WTC11 (cell line): ENCODE measurements around the gene HIP1R. TPM values are rescaled to one million over a fixed set of nuclear protein-coding genes. Genes with fewer than 3 reads are reported as not detected.

Experiments
- ATAC-seq: fragments of 200-7000 bp; cut with Tn5 transposase; 2 replicates; pipeline ENCODE4 v1.10.0; 2021; ENCODE audit warnings: mild to moderate bottlenecking, moderate library complexity
- CTCF ChIA-PET: fragments of 300-600 bp; sonication (Branson Sonifier 250); formaldehyde crosslinking; loops from one replicate; lab custom pipeline; 2021; ENCODE audit warnings: antibody characterized with exemption; lab: Charles Lee
- POLR2A ChIA-PET: fragments of 350-600 bp; sonication (Branson Sonifier 250); formaldehyde crosslinking; loops from one replicate; lab custom pipeline; 2021; ENCODE audit warnings: antibody characterized with exemption; lab: Charles Lee
- DNase-seq: peaks from one replicate; pipeline ENCODE4 v3.0.0; 2021; ENCODE audit warnings: low spot score
- H3K27ac Mint-ChIP-seq: 2 replicates; pipeline ENCODE4 v1.8.0; 2021; ENCODE audit warnings: mixed read lengths
- H3K27me3 Mint-ChIP-seq: 2 replicates; pipeline ENCODE4 v1.8.0; 2021; ENCODE audit warnings: low read depth, mild to moderate bottlenecking, moderate library complexity, mixed read lengths
- H3K36me3 Mint-ChIP-seq: 2 replicates; pipeline ENCODE4 v1.8.0; 2021; ENCODE audit warnings: mixed read lengths
- H3K4me1 Mint-ChIP-seq: 2 replicates; pipeline ENCODE4 v1.8.0; 2022; ENCODE audit warnings: mixed read lengths
- H3K4me3 Mint-ChIP-seq: 2 replicates; pipeline ENCODE4 v1.8.0; 2021; ENCODE audit warnings: mild to moderate bottlenecking, moderate library complexity, mixed read lengths
- H3K9me3 Mint-ChIP-seq: 2 replicates; pipeline ENCODE4 v1.8.0; 2021; ENCODE audit warnings: mixed read lengths
- ATF2 ChIP-seq: sonication (generic); formaldehyde crosslinking; IDR thresholded peaks from 2 replicates; pipeline ENCODE4 v1.8.1; 2022; ENCODE audit warnings: low read depth, missing genetic modification reagents, borderline replicate concordance
- CREB1 ChIP-seq: sonication (generic); formaldehyde crosslinking; IDR thresholded peaks from 2 replicates; pipeline ENCODE4 v1.8.0; 2023; ENCODE audit warnings: mild to moderate bottlenecking, missing genetic modification reagents
- CREM ChIP-seq: sonication (generic); formaldehyde crosslinking; IDR thresholded peaks from 2 replicates; pipeline ENCODE4 v1.8.1; 2022; ENCODE audit warnings: mild to moderate bottlenecking, missing genetic modification reagents, moderate library complexity
- EMX1 ChIP-seq: fragments of 250-450 bp; sonication (Bioruptor Pico); IDR thresholded peaks from 2 replicates; pipeline ENCODE4 v1.8.0; 2021; ENCODE audit warnings: mild to moderate bottlenecking
- GABPB1 ChIP-seq: sonication (generic); formaldehyde crosslinking; IDR thresholded peaks from 2 replicates; pipeline ENCODE4 v1.8.1; 2023; ENCODE audit warnings: mild to moderate bottlenecking, missing genetic modification reagents
- RELA ChIP-seq: sonication (generic); formaldehyde crosslinking; IDR thresholded peaks from 2 replicates; pipeline ENCODE4 v1.8.1; 2022; ENCODE audit warnings: missing genetic modification reagents, mild to moderate bottlenecking, borderline replicate concordance
- TCF7 ChIP-seq: sonication (generic); formaldehyde crosslinking; IDR thresholded peaks from 2 replicates; pipeline ENCODE4 v1.8.0; 2022; ENCODE audit warnings: mild to moderate bottlenecking, low read depth, missing genetic modification reagents, moderate library complexity
- TEAD1 ChIP-seq: sonication (generic); formaldehyde crosslinking; IDR thresholded peaks from 2 replicates; pipeline ENCODE4 v1.8.0; 2022; ENCODE audit warnings: mild to moderate bottlenecking, missing genetic modification reagents
- TEAD4 ChIP-seq: sonication (generic); formaldehyde crosslinking; IDR thresholded peaks from 2 replicates; pipeline ENCODE4 v1.8.0; 2022; ENCODE audit warnings: mild to moderate bottlenecking, missing genetic modification reagents
- ZNF121 ChIP-seq: sonication (generic); formaldehyde crosslinking; IDR thresholded peaks from 2 replicates; pipeline ENCODE4 v1.8.0; 2023; ENCODE audit warnings: missing genetic modification reagents
- ZNF263 ChIP-seq: sonication (generic); formaldehyde crosslinking; IDR thresholded peaks from 2 replicates; pipeline ENCODE4 v1.8.1; 2022; ENCODE audit warnings: low read depth, mild to moderate bottlenecking, moderate library complexity, missing genetic modification reagents
- ZNF396 ChIP-seq: fragments of 250-450 bp; sonication (Bioruptor Pico); IDR thresholded peaks from 2 replicates; pipeline ENCODE4 v1.8.0; 2021; ENCODE audit warnings: mild to moderate bottlenecking, moderate library complexity, borderline replicate concordance
- ZNF532 ChIP-seq: fragments of 250-450 bp; sonication (Bioruptor Pico); IDR thresholded peaks from 2 replicates; pipeline ENCODE4 v1.9.0; 2021; ENCODE audit warnings: mild to moderate bottlenecking, borderline replicate concordance
- total RNA-seq: library from RNA; stranded (reverse); gene quantifications from 3 replicates; pipeline ENCODE4 v1.2.3, GENCODE V29; 2021
- TF ChIP-seq, protein P1 (sequence below): fragments of 250-450 bp; sonication (Bioruptor Pico); conservative IDR thresholded peaks from 2 replicates; pipeline ENCODE4 v1.9.0; 2021; ENCODE audit warnings: mild to moderate bottlenecking
- TF ChIP-seq, protein P2 (sequence below): sonication (generic); formaldehyde crosslinking; IDR thresholded peaks from 2 replicates; pipeline ENCODE4 v1.8.0; 2022; ENCODE audit warnings: missing genetic modification reagents
- TF ChIP-seq, protein P3 (sequence below): sonication (generic); formaldehyde crosslinking; conservative IDR thresholded peaks from 2 replicates; pipeline ENCODE4 v1.8.1; 2023; ENCODE audit warnings: mild to moderate bottlenecking, low read depth, missing genetic modification reagents, moderate library complexity
- TF ChIP-seq, protein P4 (sequence below): sonication (generic); formaldehyde crosslinking; IDR thresholded peaks from 2 replicates; pipeline ENCODE4 v1.8.0; 2023; ENCODE audit warnings: mild to moderate bottlenecking, missing genetic modification reagents

Gene HIP1R
- total RNA-seq, 1 experiment from 2014 or later: 45.2 TPM

DNA sequence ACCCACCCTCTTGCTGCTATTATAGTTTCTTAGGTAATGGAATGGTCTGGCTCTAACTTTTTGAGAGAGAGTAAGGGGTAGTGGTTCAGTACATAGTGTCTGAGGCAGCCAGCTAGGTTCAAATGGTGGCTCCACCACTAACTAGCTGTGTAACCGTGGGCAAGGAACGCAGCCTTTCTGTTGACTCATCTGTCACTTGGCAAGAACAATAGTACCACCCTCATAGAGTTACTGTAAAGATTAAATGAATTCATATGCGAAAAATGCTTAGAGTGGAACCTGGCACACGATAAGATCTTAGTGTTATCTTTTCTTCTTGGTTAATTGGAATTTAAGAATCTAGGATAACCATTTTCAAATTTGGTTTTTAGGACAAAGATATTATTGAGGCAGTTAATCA, 46.9 kb upstream of the HIP1R start:
- ChIA-PET CTCF (no interaction called here), POLR2A (no interaction called here)
- no peak overlapping the region for H3K4me3 Mint-ChIP-seq
- no peaks in the 10 kb centered on the region for H3K36me3 Mint-ChIP-seq
- H3K4me1 Mint-ChIP-seq: peaks cover 3% of the 10 kb centered on the region
- TF ChIP-seq ZNF532 (CRISPR knock-in tag) (no peak), GABPB1 (no peak), CREM (CRISPR knock-in tag) (no peak), EMX1 (CRISPR knock-in tag) (no peak), TCF7 (CRISPR knock-in tag) (no peak), CREB1 (CRISPR knock-in tag) (no peak), ZNF396 (CRISPR knock-in tag) (no peak), ATF2 (CRISPR knock-in tag) (no peak), TEAD1 (CRISPR knock-in tag) (no peak), ZNF263 (no peak), RELA (CRISPR knock-in tag) (no peak)
- TF ChIP-seq, protein P1, sequence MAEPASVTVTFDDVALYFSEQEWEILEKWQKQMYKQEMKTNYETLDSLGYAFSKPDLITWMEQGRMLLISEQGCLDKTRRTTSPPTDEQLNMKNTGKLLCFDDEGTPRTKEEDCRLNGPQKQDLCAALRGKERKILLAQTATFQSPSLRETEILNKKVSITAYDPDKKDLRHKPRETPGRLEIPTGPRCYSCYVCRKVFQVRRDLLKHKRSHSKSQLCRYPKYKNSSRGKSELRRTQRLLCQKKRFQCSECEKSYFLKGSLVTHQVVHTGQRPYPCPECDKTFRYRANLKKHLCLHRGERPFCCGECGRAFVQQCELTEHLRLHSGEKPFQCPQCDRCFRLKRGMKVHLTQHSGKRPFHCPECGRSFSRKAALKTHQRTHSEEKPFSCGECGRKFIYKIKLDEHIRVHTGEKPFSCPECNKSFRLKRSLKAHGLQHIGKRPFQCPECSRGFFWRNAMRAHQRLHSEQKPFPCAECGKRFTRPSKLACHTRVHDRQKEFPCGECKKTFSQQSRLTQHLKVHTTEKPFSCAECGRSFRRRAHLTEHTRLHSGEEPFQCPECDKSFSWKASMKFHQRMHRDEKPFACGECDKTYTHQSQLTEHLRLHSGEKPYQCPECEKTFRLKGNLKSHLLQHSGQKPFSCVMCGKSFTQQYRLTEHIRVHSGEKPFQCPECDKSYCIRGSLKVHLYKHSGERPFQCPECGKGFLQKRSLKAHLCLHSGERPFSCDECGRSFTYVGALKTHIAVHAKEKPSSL (CRISPR knock-in tag): no peak
- no peak for ATAC-seq
- H3K27me3 Mint-ChIP-seq: no peaks in the 10 kb centered on the region
- no peaks in the 10 kb centered on the region for H3K9me3 Mint-ChIP-seq
- no peak overlapping the region for H3K27ac Mint-ChIP-seq
- no peak for DNase-seq

DNA sequence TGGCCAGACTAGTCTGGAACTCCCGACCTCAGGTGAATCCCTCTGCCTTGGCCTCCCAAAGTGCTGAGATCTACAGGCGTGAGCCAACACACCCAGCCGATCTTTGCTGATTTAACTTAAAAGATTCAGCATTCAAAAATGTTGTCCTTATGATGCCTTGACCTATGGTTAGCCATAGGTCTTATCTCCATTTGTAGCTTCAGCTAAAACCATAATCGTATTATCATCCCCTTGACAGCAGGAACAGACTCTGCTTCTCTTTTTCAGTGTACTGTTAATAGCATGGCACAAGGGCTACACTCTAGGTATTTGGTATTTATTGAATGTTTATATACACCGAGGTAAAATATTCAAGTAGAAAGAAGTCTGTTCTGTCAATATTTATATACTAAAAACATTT, 45.6 kb upstream of the HIP1R start:
- peaks cover 3% of the 10 kb centered on the region for H3K4me1 Mint-ChIP-seq
- H3K36me3 Mint-ChIP-seq: no peaks in the 10 kb centered on the region
- no peaks in the 10 kb centered on the region for H3K27me3 Mint-ChIP-seq
- DNase-seq: no peak
- no peak overlapping the region for H3K27ac Mint-ChIP-seq
- ATAC-seq: no peak
- H3K9me3 Mint-ChIP-seq: no peaks in the 10 kb centered on the region
- POLR2A ChIA-PET: no interaction called here
- CTCF ChIA-PET: interaction anchor here (1.0 kb wide), 1 partner anchor 130 kb away, joined by 4 read pairs; no protein-coding TSS in a partner anchor
- no peak overlapping the region for H3K4me3 Mint-ChIP-seq
- TF ChIP-seq TEAD4 (no peak), GABPB1 (no peak), ZNF121 (CRISPR knock-in tag) (no peak)
- TF ChIP-seq, protein P2, sequence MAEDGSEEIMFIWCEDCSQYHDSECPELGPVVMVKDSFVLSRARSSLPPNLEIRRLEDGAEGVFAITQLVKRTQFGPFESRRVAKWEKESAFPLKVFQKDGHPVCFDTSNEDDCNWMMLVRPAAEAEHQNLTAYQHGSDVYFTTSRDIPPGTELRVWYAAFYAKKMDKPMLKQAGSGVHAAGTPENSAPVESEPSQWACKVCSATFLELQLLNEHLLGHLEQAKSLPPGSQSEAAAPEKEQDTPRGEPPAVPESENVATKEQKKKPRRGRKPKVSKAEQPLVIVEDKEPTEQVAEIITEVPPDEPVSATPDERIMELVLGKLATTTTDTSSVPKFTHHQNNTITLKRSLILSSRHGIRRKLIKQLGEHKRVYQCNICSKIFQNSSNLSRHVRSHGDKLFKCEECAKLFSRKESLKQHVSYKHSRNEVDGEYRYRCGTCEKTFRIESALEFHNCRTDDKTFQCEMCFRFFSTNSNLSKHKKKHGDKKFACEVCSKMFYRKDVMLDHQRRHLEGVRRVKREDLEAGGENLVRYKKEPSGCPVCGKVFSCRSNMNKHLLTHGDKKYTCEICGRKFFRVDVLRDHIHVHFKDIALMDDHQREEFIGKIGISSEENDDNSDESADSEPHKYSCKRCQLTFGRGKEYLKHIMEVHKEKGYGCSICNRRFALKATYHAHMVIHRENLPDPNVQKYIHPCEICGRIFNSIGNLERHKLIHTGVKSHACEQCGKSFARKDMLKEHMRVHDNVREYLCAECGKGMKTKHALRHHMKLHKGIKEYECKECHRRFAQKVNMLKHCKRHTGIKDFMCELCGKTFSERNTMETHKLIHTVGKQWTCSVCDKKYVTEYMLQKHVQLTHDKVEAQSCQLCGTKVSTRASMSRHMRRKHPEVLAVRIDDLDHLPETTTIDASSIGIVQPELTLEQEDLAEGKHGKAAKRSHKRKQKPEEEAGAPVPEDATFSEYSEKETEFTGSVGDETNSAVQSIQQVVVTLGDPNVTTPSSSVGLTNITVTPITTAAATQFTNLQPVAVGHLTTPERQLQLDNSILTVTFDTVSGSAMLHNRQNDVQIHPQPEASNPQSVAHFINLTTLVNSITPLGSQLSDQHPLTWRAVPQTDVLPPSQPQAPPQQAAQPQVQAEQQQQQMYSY (CRISPR knock-in tag): no peak
- TF ChIP-seq, protein P3, sequence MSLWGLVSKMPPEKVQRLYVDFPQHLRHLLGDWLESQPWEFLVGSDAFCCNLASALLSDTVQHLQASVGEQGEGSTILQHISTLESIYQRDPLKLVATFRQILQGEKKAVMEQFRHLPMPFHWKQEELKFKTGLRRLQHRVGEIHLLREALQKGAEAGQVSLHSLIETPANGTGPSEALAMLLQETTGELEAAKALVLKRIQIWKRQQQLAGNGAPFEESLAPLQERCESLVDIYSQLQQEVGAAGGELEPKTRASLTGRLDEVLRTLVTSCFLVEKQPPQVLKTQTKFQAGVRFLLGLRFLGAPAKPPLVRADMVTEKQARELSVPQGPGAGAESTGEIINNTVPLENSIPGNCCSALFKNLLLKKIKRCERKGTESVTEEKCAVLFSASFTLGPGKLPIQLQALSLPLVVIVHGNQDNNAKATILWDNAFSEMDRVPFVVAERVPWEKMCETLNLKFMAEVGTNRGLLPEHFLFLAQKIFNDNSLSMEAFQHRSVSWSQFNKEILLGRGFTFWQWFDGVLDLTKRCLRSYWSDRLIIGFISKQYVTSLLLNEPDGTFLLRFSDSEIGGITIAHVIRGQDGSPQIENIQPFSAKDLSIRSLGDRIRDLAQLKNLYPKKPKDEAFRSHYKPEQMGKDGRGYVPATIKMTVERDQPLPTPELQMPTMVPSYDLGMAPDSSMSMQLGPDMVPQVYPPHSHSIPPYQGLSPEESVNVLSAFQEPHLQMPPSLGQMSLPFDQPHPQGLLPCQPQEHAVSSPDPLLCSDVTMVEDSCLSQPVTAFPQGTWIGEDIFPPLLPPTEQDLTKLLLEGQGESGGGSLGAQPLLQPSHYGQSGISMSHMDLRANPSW: no peak
- TF ChIP-seq, protein P4, sequence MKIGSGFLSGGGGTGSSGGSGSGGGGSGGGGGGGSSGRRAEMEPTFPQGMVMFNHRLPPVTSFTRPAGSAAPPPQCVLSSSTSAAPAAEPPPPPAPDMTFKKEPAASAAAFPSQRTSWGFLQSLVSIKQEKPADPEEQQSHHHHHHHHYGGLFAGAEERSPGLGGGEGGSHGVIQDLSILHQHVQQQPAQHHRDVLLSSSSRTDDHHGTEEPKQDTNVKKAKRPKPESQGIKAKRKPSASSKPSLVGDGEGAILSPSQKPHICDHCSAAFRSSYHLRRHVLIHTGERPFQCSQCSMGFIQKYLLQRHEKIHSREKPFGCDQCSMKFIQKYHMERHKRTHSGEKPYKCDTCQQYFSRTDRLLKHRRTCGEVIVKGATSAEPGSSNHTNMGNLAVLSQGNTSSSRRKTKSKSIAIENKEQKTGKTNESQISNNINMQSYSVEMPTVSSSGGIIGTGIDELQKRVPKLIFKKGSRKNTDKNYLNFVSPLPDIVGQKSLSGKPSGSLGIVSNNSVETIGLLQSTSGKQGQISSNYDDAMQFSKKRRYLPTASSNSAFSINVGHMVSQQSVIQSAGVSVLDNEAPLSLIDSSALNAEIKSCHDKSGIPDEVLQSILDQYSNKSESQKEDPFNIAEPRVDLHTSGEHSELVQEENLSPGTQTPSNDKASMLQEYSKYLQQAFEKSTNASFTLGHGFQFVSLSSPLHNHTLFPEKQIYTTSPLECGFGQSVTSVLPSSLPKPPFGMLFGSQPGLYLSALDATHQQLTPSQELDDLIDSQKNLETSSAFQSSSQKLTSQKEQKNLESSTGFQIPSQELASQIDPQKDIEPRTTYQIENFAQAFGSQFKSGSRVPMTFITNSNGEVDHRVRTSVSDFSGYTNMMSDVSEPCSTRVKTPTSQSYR (CRISPR knock-in tag): no peak
